H1 (cell line): ENCODE results near the gene OSCAR. TPM values are rescaled to one million over a fixed set of nuclear protein-coding genes. Genes with fewer than 3 reads are reported as not detected.

ENCODE experiments used
- PHF8 ChIP-seq: fragments of 200-600 bp; sonication (generic); conservative IDR thresholded peaks from 2 replicates; pipeline ENCODE4 v1.7.1; 2012; ENCODE audit warnings: low read depth, mild to moderate bottlenecking, inconsistent platforms, low read length, moderate library complexity
- POLR2A ChIP-seq, 2 experiments: IDR thresholded peaks; 1 replicate in 1 of 2; 2 replicates in 1 of 2; pipeline ENCODE4 v1.6.1; 2011; ENCODE audit warnings: low read depth in 2 of 2, low read length in 2 of 2, mild to moderate bottlenecking in 2 of 2; ENCODE audit errors: control extremely low read depth in 1 of 2
- RNF2 ChIP-seq: fragments of 200-900, 300-1000 bp; sonication (generic); IDR thresholded peaks from 2 replicates; pipeline ENCODE4 v1.7.1; 2016; ENCODE audit warnings: borderline replicate concordance, low read depth, mild to moderate bottlenecking, antibody characterized with exemption, low read length; ENCODE audit not compliant: poor library complexity, severe bottlenecking; ENCODE audit errors: missing control alignments
- SP4 ChIP-seq: IDR thresholded peaks from 2 replicates; pipeline ENCODE4 v1.6.1; 2012; ENCODE audit warnings: low read length, inconsistent platforms
- SUZ12 ChIP-seq: fragments of 200-600 bp; sonication (generic); IDR thresholded peaks from 2 replicates; pipeline ENCODE4 v1.6.1; 2012; ENCODE audit warnings: mild to moderate bottlenecking, inconsistent platforms, low read length, moderate library complexity, mixed read lengths
- USF2 ChIP-seq: IDR thresholded peaks from 2 replicates; pipeline ENCODE4 v1.6.1; 2011; ENCODE audit warnings: low read length, improper control_type of control experiment
- ZNF274 ChIP-seq: IDR thresholded peaks from 2 replicates; pipeline ENCODE4 v1.7.0; 2012; ENCODE audit warnings: low read length, borderline replicate concordance; ENCODE audit errors: extremely low read depth
- polyA plus RNA-seq, 7 experiments: library from polyadenylated mRNA; depleted of rRNA in 3 of 7; stranded (reverse) in 5 of 7; unstranded in 2 of 7; fragments of >200 nt in 5 of 7; fragments of 200-250 nt in 2 of 7; gene quantifications; 1 replicate in 5 of 7; 2 replicates in 1 of 7; 4 replicates in 1 of 7; pipeline versions ENCODE4 v1.2.1 to v1.2.3, GENCODE V29; 2011 to 2013; ENCODE audit warnings: missing spikeins in 2 of 7, mixed read lengths in 2 of 7
- total RNA-seq: library from RNA; stranded (reverse); fragmentation: NEBNext Ultra II Directional; extraction: Animal tissue kit (Norgen Biotek cat#: 25700); gene quantifications from 2 replicates; pipeline ENCODE4 v1.2.1, GENCODE V29; 2021

The OSCAR gene
- total and polyA plus RNA-seq, 2 of the 8 experiments (the other 6 are each of a cell fraction or from before 2014, with no cell fraction given) = 1.1 TPM

GRCh38 chr19:54100561-54100960, at the start of gene OSCAR (continued):
- TF ChIP-seq SUZ12 (no peak), PHF8 (no peak), USF2 (no peak), SP4 (no peak), RNF2 (no peak), POLR2A (IDR thresholded peaks at IDR 0.05; ENCODE audit: control extremely low read depth in 1 of 2, low read depth in 2 of 2, low read length in 2 of 2) (no peak), ZNF274 (no peak)
